Testis (tissue), 2 donors: ENCODE measurements around the gene SIK3.

ENCODE experiments used
- CTCF ChIP-seq, 3 experiments: fragments of 450-650 bp in 2 of 3; fragments of 200-600 bp in 1 of 3; sonication (generic) in 1 of 3; IDR thresholded peaks; one replicate each; pipeline ENCODE4 v1.5.1; 2016 to 2019; ENCODE audit warnings: antibody characterized with exemption in 3 of 3, mild to moderate bottlenecking in 2 of 3, moderate library complexity in 1 of 3
- POLR2A ChIP-seq: fragments of 450-650 bp; IDR thresholded peaks from one replicate; pipeline ENCODE4 v1.6.1; 2017; ENCODE audit warnings: antibody characterized with exemption, mild to moderate bottlenecking, moderate library complexity

- TF ChIP-seq CTCF (IDR thresholded peaks at IDR 0.05) (no peak), POLR2A (no peak)
These were observed 240.3 kb downstream of the SIK3 start for GRCh38 chr11:116857936-116858335.
